Testis (tissue), 2 donors: ENCODE results near the gene ARHGEF7.

Experiments used
- CTCF ChIP-seq, 3 experiments: fragments of 450-650 bp in 2 of 3; fragments of 200-600 bp in 1 of 3; sonication (generic) in 1 of 3; IDR thresholded peaks; one replicate each; pipeline ENCODE4 v1.5.1; 2016 to 2019; ENCODE audit warnings: antibody characterized with exemption in 3 of 3, mild to moderate bottlenecking in 2 of 3, moderate library complexity in 1 of 3
- POLR2A ChIP-seq: fragments of 450-650 bp; IDR thresholded peaks from one replicate; pipeline ENCODE4 v1.6.1; 2017; ENCODE audit warnings: antibody characterized with exemption, mild to moderate bottlenecking, moderate library complexity

DNA sequence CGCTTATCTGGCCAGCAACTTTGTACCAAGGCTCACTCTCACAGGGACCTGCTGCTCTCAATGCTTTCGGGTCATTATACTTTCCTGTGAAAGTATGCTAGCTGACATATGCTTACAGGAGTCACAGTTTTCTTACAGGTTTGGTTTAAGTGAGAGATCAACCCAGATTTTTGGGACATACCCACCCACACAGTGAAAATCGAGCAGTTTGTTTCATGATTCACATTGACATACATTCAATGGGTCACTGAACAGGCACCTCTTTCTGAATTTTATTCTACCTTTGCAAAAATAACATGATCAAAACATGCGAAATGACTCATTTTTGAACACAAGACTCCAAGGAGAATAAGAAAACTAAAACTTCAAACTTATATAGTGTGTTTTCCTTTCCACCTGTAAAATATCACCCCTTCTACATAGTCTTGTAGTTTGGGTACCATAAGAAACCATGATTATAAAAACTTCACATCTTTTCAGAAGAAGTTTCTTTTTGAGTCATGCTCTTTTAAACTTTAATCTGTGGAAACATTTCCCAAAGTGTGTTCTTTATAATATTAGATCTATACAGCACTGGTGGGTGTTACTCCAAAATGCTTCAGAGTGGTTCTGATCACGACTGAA is 161.0 kb downstream of the ARHGEF7 start:
- no peak for TF ChIP-seq POLR2A
- TF ChIP-seq CTCF (IDR thresholded peaks at IDR 0.05) = no peak
